HG02852 (cell line): ENCODE measurements around the gene CARD9.
A peak's percentile ranks its signal among the peaks of the same experiment; 100 is the strongest.
"Not testable (repeated sequence)": the region's sequence is repeated elsewhere in the genome, so short reads cannot be mapped to it uniquely, and the experiment has no call there.

Experiments
- ATAC-seq: cut with Tn5 transposase; IDR thresholded peaks from one replicate; pipeline ENCODE4 v1.9.1; 2021; ENCODE audit warnings: mild to moderate bottlenecking, moderate library complexity; ENCODE audit not compliant: unreplicated experiment

Gene CARD9

DNA sequence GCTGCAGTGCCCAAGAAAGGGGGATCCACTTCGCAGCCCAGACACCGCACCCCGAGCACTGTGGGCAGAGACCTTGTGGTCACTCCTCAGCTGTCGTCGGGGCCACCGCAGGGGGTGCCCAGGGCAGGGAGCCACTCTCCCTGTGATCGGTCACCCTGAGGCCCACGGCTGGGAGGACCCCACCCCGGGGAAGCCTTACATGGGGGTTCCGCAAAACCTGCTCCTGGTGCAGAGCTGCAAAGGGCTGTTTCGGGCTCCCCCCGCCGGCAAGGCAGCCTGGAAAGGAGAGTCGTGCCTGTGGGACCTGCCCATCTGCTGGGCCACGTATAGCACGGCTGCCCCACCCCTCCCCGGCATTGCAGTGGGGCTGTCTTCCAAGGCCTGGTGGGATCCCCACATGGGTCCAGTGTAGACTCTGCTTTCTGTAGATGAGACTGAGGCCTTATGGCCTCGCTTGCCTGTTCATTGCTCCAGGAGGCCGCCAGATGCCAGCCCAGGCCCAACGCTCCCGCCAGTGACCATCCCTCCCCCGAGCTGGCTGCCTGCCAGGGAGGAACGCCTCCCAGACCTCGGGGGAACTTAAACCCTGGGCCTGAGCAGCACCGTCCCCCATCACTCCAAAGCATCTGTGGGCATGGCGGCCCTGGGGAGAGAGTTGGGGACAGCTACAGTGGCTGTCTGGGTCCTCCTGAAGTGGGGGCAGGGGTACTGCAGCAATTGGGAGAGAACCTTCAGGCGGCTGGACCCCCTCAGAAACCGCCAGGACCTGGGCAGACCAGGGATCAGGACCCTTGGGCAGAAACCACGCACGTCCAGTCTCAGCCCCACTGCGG is 8.3 kb downstream of the CARD9 start:
- ATAC-seq = no peak

DNA sequence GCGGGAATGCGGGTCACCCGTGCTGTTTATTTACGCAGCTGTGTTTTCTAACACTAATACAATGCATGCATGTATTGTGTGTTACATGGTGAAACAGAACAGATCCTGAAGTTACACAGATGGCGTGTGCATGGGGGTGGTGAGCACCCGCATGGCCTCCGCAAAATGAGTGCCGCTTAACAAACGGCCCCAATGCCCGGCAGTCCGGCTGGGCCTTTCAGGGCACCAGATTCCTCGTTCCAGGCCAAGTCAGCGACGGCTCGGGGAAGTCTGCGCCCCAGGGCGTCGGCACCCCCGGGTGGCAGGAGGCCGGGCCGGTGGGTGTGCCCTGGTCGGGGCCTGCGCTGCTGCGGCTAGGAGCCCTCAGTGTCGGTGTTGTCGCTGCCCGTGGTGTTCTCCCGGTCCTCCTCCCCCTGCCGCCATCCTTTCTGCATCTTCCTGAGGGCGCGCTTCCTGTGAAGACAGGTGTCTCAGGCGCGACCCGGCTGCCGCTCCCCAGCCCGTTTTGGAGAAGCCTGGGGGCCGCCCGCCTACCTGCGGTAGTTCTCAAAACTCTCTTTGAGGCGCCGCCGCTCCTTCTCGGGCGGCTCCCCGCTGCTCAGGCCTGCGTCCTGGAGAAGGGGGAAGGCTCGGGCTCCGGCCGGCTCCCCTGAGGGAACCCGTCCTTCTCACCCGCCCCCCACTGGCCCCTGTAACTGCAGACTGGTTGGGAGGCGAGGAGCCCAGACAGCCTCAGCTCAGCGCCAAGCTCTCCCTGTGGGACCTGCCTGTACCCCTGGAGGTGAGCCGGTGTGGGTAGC is 9.3 kb downstream of the CARD9 start:
- ATAC-seq = no peak

DNA sequence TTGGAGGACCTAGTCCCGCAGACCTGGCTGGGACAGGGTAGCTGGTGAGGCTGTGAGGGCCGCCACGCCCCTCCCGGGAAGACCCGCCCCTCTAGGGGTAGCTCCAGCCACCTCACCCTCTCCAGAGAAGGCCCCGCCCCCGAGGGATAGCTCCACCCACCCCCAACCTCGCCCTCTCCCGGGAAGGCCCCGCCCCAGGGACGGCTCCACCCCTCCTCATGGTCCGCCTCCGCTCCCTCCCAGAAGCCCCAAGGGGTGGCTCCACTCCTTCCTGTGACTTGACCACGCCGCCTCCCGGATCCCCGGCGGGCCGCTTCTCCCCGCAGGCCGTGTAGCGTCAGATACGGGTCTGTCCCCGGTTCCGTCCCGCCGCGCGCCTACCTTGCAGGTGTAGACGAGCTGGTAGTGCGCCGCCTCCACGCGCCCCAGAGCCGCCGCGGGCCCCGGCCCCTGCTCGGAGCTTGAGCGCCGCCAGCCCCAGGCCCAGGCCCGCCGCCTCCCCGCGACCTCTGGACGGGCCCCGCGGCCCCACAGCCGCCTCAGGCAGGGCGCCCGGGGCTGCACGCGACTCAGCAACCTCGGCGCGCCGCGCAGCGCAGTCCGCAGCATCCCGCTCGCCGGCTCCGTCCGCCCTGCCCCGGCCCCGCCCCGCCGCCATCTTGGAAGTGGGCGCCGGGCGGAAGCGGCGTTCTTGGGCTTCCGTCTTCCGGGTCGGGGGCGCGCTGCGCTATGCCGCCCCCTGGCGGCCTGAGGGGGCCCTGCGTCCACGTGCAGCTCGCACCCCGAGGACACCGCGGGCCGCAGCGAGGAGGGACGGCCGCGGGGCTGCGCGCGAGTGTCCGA is 10.1 kb downstream of the CARD9 start, which contains the start of gene DNLZ:
Gene DNLZ (minus strand): TSS at position 639 of the 843 bp plus-strand sequence. CDS start 30 bp downstream, at position 609.
- ATAC-seq = peak; percentile 76

DNA sequence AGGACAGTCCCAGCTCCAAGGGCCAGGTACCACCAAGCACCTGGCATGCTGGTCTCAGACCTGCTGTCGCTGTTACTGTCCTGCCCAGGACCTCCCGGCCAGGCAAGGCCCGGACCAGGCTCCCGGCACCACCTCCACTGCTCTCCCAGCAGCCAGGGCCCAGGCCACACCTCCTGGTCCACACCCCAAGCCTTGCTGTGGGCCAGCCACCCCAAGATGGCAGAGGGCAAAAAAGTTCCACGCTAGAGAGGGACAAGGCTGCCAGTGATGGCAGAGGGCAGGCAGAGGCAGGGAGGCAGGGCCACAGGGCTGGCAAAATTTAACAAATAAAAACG is 11.1 kb downstream of the CARD9 start:
- no peak for ATAC-seq

DNA sequence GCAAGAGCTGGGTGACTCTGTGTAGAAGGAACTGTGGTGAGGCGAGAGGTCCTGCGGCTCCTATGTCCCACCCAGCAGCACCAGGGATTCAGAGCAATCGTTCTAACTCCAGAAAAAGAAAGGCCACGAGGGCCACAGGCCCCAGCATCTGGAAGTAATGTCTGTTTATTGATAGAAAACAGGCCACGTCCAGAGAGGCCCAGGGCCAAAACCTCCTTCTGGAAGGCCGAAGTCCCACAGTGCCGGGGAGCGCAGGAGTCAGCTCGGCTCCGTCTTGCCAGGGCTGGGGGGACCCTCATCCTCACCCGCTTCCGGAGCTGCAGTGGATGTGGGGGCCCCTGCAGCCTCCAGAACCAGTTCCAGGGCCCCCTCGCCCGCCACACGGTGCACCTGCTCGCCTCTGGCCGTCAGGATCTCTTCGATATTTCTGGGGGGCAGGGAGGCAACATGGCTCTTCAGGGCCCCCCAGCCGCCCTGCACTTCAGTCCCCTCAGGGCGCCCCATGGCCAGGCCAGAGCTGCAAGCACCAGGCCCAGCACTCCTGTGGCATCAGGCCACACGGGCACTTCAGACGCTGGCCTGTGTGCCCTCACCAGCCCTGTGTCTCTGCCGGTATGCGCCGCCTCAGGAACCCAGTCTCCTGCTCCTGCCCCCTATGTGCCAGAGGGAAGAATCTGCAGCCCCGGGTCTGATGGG is 11.6 kb downstream of the CARD9 start:
- no peak for ATAC-seq

DNA sequence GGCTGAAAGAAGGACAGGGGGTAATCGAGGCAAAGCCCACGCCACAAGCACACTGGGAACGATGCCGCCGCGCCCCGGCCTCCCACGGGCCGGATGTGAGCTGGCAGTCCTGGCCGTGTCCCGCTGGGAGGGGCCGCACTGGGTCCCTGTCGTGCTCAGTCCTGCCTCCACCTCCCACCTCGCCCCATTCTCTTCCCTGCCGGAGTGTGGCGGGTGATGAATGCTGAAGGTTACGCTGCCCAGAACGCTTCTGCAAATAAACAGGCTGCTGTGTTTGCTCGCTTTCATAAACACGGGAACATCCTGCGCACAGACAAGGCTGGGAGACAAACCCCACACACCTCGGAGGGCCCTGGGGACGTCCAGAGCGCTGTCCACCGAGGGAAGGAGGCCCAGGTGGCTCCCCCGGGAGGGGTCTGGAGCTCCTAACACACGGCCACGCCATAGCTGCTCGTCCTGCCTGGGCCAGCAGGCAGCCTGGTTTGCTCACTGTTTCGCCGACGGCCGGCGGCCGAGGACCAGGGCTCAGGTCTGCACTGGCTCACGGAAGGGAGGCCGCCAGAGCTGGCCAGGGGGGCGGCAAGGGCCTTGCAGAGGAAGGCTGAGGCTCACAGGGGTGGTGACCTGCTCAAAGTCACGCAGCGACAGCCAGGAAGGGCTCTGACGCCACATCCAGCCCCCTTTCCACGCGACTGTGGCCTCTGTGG is 12.3 kb downstream of the CARD9 start:
- no peak for ATAC-seq

DNA sequence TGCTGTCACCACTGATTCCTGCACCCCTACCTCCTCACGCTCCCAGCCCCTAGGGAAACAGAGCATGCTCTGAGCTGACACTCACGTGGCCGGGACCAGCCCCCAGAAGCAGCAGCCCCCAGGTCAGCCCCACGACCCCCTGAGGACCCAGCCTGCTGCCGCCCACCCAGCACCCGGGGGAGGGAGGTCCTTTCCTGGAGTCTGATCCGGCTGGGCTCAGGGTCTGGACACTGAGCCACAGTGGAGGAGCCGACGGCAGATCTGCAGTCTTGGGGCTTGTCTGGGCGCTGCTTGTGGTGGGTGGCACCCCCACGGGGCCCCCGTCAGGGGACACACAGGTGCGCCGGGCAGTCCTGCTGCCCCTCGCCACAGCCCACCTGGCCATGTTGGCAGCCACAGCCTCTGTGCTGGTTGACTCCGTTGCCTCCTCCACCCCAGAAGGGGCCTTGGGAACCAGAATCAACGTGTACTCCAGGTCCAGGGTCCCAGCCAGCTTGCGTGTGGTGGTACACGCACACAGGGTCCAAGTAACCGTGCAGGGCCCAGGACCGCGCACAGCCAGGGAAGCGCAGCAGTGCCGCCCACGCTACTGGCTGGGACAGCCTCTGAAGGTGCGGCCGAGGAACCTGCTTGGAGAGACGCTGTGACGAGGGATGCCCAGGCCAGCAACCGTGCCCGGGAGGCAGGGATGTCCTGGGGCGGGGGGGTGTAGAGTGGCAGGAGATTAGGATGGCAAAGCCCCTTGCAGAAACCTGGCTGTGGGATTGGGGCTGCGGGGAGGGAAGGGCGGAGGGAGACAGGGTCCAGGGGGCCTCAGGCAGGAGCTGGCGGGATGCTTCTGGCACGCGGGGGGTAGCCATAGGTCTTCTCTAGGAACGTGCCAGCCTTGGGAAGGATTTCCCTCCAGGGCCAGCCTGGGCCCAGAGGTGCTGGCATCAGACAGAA is 13.4 kb downstream of the CARD9 start:
- ATAC-seq = no peak

DNA sequence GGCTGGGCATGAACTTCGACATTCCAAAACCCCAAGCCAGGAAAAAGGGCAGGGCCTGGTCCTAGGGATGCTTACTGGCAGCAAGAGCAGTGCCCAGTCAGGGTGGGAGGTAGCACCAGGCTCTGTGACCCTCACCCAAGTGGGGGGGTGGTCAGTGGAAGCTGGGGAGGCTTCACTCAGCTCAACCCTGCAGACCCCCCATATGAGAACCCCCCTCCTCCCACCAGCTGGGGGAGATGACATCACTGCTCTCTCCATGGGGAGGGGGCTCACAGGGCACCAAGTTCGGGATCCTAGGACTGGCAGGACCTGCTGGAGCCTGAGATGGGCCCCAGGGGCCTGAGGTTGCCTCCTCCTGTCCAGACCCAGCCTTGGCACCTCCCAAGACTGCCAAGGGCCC is 14.6 kb downstream of the CARD9 start:
- ATAC-seq = no peak

DNA sequence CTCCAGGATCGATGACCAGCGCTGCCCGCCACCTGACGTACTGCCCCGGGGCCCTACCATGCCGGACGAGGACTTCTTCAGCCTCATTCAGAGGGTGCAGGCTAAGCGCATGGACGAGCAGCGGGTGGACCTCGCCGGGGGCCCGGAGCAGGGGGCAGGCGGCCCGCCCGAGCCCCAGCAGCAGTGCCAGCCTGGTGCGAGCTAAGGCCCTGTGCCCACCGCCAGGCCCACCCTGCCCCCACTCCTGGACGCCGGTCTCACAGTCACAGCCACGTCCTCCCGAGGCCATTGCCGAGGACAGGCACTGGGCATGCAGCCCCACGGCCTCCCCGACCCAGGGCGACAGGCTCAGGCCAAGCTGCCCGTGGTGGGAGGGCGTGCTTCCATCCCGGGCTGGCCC is 15.5 kb downstream of the CARD9 start:
- ATAC-seq = no peak

DNA sequence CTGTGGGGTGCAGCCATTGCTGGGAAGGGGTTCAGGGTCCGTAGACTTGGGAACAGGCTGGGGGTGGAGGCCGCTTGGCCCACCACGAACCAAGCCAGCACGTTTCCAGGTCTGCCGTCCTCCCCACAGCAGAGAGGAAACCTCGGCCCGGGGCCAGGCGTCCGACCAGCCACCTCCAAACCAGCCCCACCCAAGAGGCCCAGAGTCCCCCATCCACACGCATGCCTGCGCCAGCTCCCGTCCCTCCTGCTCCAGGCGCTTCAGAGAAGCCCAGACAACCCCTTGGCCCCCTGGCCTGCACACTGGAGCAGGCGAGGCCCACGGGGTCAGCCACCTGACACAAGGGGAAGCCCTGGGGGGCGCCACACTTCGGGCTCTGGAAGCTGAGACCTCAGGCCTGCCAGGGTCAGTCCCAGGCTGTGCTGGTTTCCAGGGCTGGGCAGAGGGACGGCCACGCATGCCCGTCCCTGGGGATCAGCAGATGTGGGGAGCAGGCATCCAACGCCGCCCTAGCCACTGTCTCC is 16.2 kb downstream of the CARD9 start:
- ATAC-seq = no peak

DNA sequence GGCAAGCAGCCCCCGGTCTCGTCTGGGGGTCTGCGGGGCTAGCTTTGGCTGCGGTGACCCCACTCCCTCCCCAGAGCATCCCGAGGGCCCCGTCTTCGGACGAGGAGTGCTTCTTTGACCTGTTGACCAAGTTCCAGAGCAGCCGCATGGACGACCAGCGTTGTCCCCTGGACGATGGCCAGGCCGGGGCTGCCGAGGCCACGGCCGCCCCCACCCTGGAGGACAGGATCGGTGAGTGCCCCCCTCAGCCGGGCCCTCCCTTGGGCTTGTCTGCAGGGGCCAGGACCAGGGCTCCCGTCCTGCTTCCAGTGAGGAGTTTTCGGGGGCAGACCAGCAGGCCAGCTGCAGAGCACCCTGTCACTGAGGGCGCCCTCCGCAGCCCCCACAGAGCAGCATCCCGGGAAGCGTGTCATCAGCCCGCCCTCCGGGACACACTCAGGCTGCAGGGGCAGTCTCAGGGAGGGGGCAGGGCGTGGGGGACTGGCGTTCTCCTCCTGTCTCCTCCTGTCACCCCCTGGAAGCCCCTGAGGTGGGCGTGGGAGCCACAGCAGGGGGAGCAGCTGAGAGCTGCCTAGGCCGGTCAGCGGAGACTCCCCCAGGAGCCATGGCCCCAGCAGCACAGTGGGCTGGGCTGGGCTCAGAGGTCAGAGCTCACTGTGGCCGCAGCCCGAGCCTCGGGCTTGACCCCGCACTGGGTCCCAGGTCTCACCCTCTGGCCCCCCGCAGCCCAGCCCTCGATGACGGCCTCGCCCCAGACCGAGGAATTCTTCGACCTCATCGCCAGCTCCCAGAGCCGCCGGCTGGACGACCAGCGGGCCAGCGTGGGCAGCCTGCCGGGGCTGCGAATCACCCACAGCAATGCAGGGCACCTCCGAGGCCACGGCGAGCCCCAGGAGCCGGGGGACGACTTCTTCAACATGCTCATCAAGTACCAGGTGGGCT is 17.6 kb downstream of the CARD9 start:
- no peak for ATAC-seq

DNA sequence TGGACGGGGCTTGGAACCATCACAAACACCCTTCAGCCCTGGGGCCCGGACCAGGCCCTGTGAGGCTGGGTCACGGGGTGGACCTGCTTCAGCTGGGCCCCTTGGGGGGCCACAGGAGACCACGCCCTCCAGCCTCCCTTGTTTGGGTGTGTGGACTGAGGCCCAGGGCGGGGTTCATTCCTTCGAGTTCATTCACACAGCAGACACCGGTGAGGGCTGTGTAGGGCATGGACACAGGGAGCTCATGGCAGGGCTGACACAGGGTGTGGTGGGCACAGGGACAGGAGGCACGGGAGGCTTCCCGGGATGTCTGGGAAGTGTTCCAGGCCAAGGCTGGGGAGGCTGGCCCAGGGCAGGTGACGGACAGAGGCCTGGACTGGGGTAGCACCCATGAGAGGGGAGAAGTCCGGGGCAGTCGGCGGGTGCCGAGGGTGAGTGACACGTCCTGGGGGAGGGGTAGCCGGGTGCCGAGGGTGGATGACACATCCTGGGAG is 18.8 kb downstream of the CARD9 start:
- no peak for ATAC-seq

DNA sequence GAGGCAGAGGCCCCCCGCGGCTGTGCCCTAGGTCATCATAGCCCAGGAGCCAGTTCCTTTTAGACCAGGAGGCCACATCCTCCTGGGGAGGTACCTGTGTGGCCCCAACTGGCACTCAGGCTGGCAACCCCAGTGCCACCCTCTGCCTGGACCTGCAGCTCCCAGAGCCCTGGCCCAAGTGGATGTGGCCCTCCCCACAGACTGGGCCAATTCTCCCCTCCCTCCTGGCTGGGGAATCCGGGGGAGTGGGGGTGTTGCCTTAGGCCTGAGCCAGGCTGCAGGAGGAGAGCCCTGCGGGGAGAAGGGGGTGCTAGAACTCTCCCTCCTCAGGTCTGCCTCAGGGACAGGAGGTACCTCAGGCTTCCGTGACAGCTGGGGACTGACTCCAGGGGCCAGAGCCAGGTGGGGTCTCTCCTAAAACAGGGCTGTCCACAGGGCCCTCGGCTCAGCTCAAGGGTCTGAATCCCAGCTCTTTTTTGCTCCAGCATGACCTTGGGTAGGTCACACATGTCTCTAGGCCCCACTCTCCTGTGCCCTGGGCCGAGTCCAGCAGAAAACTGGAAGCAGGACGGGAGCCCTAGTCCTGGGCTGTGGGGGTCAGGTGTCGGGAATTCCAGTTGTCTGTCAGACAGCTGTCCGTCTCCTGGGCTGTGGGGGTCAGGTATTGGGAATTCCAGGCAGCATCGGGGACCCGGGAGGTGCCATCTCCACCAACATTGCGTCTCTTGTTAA is 19.5 kb downstream of the CARD9 start:
- no peak for ATAC-seq

DNA sequence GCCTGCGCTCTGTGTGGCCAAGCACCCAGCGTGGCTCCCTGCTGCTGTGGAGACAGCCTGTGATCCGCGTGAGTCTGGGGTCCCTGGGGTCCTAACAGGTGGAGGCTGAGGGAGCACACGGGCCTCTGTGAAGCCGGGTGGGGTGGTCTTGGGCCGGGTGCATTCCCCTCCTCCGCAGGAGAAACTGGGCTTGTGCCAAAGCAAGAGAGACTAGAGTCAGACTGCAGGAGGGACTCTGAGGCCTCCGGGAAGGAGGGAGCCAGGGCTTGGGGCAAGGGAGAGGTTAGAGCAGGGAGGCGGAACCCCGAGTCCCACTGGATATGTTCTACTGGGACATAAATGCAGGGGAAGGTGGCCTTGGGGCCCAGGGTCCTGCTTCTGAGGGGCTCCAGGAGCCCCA is 20.4 kb downstream of the CARD9 start:
- ATAC-seq = no peak

DNA sequence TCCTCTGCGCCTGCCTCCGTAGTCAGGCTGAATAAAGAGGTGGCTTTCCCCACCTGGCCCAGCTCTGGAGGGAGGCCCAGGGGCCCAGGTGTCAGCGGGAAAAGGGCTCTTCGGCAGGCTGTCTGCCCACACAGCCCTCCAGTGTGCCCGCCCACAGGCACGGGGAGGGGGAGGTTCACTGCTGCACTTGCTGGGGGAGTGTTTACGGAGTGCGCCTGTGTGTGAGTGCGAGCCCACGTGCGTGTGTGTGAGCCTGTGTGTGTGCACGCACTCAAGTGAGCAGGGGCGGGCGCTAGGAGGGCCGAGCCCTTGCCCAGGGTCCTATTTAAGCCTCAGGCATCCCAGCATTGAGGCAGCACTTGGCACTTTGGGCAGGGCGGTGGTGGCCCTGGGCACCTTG is 20.8 kb downstream of the CARD9 start:
- ATAC-seq = no peak

DNA sequence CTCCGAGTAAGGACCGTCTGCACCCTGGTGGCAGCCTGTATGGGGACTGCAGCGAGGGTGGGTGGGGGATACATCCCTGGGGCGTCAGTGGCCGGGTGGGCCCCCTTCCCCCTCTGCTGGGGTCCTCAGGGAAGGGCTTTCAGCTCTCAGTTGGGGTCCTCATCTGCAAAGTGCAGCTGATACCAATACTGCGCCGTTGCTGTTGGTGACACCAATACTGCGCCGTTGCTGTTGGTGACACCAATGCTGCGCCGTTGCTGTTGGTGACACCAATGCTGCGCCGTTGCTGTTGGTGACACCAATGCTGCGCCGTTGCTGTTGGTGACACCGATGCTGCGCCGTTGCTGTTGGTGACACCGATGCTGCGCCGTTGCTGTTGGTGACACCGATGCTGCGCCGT is 21.6 kb downstream of the CARD9 start:
- not testable (repeated sequence) for ATAC-seq
